ENCODE data around the gene PLA2R1.

Gene PLA2R1

DNA sequence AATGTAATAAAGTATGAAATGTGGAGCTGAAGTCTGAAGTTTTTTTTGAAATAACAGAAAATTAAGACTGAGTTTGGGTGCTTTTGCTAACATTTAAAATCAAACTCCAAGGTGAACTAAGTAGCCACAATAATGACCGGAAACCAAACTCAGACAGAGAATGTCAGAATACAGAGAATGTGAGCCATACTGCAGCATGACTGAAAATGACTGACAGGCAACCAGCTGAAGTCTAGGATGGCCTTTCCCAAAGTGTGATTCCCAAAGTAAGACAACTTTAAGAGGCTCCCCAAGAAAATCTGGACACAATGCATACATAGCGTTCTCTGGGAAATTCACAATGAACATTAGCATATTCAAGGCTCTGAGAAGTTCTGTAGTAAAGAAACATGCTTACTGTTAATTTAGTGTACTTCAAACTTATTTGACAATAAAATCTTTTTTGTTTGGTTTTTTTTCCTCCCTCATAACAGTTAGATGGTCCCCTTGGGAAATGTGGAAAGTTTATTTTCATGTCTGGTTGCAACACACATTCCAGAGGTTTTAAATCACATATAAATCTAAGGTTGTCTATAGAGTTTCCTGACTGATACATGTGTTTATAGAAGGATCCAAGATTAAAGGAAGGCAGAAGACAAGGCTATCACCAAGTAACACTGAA, 28.6 kb downstream of the PLA2R1 start:
- DNase-seq (ENCODE audit: low spot score): no peak

- no peak for DNase-seq (ENCODE audit: low spot score)
Observed at GRCh38 chr2:160029270-160029628, 33.2 kb downstream of the PLA2R1 start.

DNA sequence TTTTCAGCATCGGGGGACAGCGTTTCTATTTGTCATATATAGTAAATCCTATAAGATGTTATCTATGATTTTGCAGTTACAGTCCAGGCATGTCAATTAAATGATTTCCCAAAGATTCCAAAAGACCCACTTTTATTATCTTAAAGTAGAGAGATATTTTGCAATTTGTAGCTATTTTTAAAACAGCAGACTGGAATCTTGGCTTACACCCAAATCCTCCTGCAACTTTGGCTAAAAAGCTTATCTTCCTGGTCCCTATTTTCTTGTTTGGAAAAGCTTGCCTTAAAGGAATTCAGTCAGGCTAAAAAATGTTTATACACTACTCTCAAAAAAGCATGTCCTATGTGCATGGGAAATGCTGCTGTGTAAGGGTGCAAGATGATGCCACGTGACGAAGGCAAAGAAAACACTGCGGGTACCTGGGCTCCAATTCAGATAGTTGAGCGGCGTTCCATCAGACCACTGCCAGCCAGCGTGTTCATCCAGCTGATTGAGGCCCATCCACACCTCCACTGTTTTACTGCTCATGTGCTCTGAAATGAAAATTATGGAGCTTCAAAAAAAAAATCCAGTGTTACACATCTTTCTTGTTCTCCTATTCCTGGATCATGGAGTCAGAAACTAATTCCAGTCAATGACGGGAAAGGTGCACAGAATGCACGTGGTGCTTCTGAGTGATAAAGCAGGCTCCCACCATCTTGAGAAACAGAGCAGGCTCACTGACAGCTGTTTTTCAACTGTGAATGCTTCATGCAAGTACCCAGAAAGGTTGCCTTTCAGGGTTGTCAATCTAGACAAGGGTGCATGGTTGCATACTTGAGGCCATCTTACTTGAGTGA, 33.8 kb downstream of the PLA2R1 start:
- DNase-seq (ENCODE audit: low spot score): no peak

- DNase-seq (ENCODE audit: low spot score): no peak
Observed at GRCh38 chr2:160022162-160022561, 40.3 kb downstream of the PLA2R1 start.

DNA sequence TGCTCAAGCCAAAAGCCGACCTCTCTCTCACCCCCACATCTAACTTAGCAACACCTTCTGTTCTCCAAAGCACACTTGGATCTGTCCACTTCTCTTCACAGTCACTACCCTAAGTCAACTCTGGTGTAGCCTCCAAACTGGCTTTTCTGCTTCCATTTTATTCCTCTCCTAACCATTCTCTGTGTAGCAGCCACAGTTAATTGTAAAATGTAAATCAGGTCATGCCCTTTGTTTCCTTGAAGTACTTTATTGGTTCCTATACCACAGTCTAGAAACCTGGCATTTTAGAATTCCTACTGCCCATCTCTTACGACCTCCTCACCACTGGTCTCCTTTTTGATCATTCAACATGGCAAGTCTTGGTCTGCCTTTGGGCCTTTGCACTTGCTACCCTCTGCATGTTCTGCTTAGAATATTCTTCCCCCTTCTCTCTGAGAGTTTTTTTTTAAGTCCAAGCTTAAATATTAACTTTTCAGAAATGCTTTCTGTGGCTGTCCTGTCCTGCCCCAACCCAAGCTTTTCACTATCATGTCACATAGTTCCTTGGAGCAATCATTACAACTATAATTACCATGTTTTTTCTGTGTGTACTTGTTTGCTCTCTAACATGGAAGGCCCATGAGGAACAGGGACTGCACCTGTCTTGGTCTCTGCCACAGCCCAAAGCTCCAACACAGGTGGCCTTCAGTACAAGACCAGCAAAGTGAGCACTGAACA, 42.9 kb downstream of the PLA2R1 start:
- DNase-seq (ENCODE audit: low spot score): no peak

- no peak for DNase-seq (ENCODE audit: low spot score)
Observed at GRCh38 chr2:160015746-160016145, 46.7 kb downstream of the PLA2R1 start.

DNA sequence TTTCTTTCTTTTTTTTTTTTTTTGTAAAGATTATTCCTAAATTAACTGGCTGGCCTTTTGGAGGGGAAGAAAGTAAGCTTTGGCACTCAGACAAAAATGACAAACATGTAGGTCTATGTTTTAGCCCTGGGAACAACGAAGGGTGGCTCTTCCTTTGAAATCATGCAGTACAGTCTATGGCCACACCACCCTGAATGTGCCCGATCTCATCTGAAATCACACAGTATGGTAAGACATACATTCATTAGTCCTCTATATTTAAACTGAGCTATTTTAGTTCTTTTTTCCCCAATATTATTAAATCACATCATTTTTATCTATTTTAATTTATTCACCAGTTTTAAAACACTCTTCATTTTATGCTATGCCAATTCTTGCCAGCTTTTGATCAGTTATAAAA, 48.2 kb downstream of the PLA2R1 start:
- no peak for DNase-seq (ENCODE audit: low spot score)

DNA sequence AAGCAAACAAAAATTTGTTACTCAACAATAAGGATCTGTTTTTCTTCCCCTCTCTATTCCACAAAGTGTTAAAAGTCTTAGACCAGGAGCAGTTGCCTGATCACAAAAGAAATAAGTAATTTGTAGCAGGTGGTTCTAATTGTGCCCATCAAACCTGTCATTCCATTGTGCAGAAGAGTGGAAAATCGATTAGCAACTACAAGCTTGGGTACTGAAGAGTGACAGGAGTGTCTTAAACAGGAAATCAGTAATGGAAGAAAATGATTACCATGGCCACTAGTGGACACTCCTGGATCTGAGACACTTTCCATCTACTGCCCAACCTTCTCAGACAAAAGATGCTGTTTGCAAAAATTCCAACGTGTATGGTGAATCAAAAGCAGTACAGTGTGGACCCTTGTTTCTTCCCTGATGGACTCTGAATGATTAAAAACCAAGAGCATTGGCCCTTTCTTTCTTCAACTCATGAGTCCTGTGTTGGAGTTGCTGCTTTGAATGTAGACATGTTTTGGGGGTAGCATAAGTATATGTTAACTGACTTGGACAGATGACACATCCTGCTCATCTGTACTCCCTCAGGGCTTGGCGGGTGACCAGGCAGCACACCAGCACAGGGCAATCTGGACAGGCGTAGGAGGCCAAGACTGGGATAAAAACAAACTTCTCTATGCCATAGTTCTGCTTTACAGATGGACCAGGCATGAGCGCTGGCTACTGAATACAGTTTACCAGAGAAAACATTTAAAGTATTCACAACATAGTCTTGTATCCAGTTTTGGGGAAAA, 51.9 kb downstream of the PLA2R1 start:
- no peak for DNase-seq (ENCODE audit: low spot score)

DNA sequence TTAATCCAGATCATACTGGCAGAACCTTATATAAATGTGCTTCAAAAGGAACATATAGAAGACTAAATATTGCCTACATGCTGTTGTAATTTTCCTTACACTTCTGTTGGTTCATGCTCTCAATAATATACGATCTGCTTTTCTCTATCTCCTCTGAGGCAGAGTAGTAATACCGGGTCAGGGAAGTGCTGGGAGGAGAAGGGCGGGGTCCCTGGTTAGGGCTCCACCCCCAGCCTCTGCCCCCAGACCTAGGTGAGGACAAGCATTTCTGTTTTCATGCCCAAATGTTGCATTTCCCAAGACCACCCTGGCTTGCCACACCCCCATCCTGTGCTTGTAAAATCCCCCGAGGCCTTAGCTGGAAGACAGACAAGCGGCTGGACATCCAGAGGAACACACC, 55.3 kb downstream of the PLA2R1 start:
- DNase-seq (ENCODE audit: low spot score): no peak

DNA sequence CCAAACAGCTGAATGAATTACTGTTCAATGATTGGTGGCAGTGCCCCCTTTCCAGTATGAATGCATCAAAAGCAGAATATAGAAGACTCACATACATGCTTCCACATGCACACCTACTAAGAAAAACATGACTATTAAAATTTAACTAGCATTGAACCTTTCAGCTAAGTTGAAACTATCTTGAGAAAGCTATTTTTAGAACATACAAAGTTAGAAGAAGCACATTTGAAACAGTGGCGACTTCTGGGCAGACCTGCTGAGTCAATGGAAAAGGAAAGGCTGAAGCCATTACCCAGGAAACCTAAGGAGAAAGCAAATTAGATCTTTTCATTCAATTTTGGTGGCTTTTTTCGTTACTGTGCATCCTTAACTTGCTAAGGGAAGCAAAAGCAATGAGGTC, 55.9 kb downstream of the PLA2R1 start:
- DNase-seq (ENCODE audit: low spot score): no peak

GRCh38 chr2:160005908-160006307, 56.5 kb downstream of the PLA2R1 start:
- DNase-seq (ENCODE audit: low spot score): no peak

GRCh38 chr2:160005476-160005875, 56.9 kb downstream of the PLA2R1 start:
- no peak for DNase-seq (ENCODE audit: low spot score)

GRCh38 chr2:159998961-159999360, 63.5 kb downstream of the PLA2R1 start:
- no peak for DNase-seq (ENCODE audit: low spot score)

GRCh38 chr2:159998243-159998642, 64.2 kb downstream of the PLA2R1 start:
- DNase-seq (ENCODE audit: low spot score): no peak

DNA sequence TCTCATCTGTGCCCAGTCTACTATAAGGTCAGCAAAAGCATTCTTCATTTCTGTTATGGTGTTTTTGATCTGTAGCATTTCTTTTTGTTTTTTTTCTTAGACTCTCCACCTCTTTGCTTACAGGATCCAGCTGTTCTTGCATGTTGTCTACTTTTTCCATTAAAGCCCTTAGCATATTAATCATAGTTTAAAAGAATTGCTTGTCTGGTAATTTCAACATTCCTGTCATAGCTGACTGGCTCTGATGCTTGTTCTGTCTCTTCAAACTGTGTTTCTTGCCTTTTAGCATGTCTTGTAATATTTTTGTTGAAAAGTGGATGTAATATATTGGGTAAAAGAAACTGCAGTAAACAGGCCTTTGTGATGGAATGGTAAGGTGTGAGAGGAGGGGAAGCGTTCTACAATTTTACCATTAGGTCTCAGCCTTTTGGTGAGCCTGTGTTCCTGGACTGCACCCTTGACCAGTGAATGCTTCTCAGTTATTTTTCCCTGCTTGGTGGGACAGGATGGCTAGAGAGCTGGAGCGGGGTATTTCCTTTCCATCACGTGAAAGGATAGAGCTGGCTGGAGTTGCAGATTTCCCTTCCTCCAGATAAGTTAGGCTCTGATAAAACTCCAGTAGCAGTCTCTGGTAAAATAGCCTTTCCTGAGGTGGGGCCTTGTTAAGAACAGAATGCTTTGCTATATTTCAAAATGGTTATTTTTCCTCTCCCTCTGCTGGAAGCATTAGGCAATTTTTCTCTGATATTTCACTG, 65.4 kb downstream of the PLA2R1 start:
- DNase-seq (ENCODE audit: low spot score): no peak

DNA sequence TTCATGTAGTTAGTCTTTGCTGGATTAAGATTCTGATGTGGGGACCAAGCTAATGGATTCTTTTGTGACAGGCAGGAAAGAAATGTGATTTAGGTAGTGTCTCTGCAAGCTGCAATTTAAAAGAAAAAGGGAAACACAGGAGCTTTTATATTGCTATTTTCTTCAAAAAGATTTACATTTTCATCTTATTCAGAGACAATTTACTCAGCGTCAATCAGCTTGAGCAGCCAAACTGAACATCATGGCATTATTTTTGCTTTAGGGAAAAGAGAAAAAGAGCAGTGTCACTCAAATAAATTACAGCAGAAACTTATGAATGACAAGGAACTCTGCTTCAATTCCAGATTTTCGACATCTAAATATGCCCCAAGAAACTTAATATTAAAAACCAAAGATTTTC, 67.4 kb downstream of the PLA2R1 start:
- DNase-seq (ENCODE audit: low spot score): no peak

GRCh38 chr2:159989249-159989648, 73.2 kb downstream of the PLA2R1 start:
- no peak for DNase-seq (ENCODE audit: low spot score)

DNA sequence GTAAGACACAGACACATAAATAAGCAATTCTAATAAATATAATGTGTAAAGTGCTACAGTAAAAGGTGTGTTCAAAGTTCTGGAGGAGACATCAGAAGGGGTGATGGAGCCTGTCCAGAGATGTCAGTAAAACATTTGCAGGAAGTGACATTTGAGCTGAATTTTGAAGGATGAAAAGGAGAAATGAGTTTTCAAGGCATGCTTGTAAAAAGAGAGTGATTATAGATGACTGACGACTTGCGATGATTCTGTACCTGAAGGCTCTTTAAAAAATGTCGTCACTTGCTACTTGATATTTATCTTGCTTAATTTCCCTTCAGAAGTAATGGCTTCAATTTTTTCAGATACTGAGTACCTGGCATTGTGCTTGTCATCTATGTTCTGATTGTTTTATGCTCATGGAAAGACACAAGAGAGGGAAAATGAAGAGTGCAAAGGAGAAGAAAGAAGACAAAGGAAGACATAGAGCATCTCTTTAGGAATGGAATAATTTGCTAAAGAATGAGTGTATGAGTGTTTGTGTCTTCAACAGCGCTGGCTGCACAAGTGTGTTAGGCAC, 73.9 kb downstream of the PLA2R1 start:
- DNase-seq (ENCODE audit: low spot score): no peak

GRCh38 chr2:159987181-159987580, 75.2 kb downstream of the PLA2R1 start:
- no peak for DNase-seq (ENCODE audit: low spot score)

GRCh38 chr2:159985656-159986055, 76.8 kb downstream of the PLA2R1 start:
- DNase-seq (ENCODE audit: low spot score): no peak

- DNase-seq (ENCODE audit: low spot score): no peak
Observed at GRCh38 chr2:159984034-159984433, 78.4 kb downstream of the PLA2R1 start.

Measured in globus pallidus (tissue), 1 donor.